ENCODE measurements around the gene BCL7A.

The BCL7A gene

GRCh38 chr12:122097927-122098756, 76.5 kb downstream of the BCL7A start:
- peak; percentile 97 for DNase-seq

GRCh38 chr12:122099280-122099749, 77.6 kb downstream of the BCL7A start:
- no peak for DNase-seq

GRCh38 chr12:122099856-122100255, 78.2 kb downstream of the BCL7A start:
- DNase-seq: no peak

- no peak for DNase-seq
Measured at GRCh38 chr12:122100568-122100967, 78.9 kb downstream of the BCL7A start.

GRCh38 chr12:122102331-122102730, 80.6 kb downstream of the BCL7A start:
- DNase-seq: no peak

- no peak for DNase-seq
Measured at GRCh38 chr12:122104844-122105243, 83.2 kb downstream of the BCL7A start.

GRCh38 chr12:122105496-122105895, 83.8 kb downstream of the BCL7A start:
- peak; percentile 47 for DNase-seq

GRCh38 chr12:122106843-122107242, 85.2 kb downstream of the BCL7A start:
- DNase-seq: no peak

- DNase-seq: no peak
Measured at GRCh38 chr12:122107261-122107660, 85.6 kb downstream of the BCL7A start.

- DNase-seq: no peak
Measured at GRCh38 chr12:122111089-122111641, 89.5 kb downstream of the BCL7A start.

Measured in hematopoietic multipotent progenitor cell treated with erythropoietin and hydrocortisone succinate and interleukin-3 and kit ligand, for 4 days (in vitro differentiated cells).